DMS79 treated with DMSO at 0.1 percent for 48 hours (cell line): ENCODE results near the gene IMPG2.
"Not testable (repeated sequence)": the region's sequence is repeated elsewhere in the genome, so short reads cannot be mapped to it uniquely, and the experiment has no call there.

Experiments used
- DNase-seq: peaks from one replicate; lab custom pipeline; 2025; lab: John Stamatoyannopoulos, UW

The IMPG2 gene

DNA sequence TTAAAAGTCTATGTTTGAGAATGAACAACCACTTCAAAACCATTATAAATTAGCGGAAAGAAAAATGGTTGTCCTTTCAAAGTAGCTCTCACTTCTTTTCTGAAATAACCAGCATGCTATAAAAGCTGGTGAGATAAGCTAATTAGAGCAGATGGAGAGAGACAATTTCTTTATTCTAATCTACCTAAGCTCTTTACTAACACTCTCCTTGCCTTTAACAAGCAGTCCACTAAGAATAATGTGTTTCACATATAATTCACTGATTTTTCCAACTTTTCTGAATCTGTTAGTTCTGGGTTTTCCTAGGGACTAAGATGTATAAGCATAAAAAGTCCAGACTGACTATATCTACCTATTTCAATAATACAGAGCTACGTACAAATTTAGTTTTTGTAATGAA is at the start of gene IMPG2:
TSS of gene IMPG2 (minus strand) at position 101 of the 400 bp plus-strand sequence. CDS start 203 bp downstream, outside the sequence.
- no peak for DNase-seq

DNA sequence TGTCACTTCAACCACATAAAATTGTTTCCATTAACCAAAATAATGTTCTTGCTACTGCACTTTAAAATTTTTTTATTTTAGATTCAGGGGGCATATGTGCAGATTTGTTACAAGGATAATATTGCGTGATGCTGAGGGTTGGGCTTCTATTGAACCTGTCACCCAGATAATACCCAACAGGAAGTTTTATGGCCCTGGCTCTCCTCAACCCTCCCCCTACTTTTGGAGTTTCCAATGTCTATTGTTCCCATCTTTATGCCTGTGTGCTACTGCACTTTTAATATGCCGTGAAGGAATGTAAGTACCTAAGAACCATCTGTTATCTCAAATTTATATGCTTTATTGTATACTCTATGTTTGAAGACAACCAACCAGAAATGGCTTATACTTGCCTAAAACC is 42.0 kb upstream of the IMPG2 start:
- DNase-seq, result no peak

DNA sequence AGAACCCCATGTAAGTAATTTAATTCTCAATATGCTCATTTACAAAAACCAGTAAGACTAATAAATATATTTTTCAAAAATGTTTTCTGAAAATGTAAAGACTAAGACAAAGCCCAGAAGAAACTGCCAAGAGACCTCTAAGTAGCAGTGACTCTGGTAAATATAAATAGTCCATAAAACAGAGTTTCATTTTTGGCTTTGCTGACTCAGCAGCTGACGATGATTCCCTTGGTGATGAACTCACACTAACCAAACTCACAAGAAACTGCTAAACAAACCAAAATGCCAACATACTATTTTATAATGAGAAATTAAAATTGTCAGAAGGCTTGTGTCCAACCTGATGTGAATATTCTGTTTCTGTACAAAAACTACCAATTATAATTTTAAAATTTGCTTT is 31.5 kb upstream of the IMPG2 start:
- DNase-seq, result no peak

DNA sequence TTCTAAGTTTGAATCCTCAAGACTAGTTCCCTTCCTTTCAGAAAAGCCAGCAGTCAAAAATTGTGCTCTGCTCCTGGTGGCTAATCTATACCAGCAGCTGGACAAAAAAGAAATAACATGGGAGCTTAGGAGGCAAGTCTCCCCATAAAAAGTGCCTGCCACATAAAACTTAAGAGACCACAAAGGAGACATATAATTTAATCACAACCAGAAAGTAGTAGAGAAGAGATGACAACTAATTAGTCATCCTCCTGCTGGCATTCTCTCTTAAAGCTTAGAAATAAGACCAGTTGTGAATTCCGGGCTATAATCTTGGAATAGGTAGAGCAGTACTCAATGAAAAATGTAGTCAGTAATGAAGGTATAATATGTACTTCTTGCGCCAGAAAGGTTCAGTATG is 20.2 kb upstream of the IMPG2 start:
- no peak for DNase-seq

DNA sequence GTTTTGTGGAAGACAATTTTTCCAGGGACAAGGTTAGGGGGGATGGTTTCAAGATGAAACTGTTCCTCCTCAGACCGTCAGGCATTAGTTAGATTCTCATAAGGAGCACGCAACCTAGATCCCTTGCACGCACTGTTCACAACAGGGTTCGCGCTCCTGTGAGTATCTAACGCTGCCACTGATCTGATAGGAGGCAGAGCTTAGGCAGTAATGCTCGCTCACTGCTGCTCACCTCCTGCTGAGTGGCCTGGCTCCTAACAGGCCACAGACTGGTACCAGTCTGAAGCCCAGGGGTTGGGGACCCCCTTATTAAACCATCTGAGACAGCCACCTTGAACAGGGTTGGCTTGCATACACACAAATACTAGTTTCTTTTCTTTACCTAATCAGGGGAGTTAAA is 13.5 kb upstream of the IMPG2 start:
- DNase-seq, result no peak

GRCh38 chr3:101329016-101329673 is 8.8 kb upstream of the IMPG2 start:
- DNase-seq, result no peak

GRCh38 chr3:101325393-101326134 is 5.2 kb upstream of the IMPG2 start:
- no peak for DNase-seq

GRCh38 chr3:101319531-101319930 is 844 bp downstream of the IMPG2 start:
- DNase-seq, result no peak

- no peak for DNase-seq
Observed at GRCh38 chr3:101312545-101312944, 7.8 kb downstream of the IMPG2 start.

GRCh38 chr3:101311676-101312075 is 8.7 kb downstream of the IMPG2 start:
- DNase-seq, result no peak

- no peak for DNase-seq
Observed at GRCh38 chr3:101310978-101311375, 9.4 kb downstream of the IMPG2 start.

GRCh38 chr3:101308147-101308772 is 12.1 kb downstream of the IMPG2 start:
- not testable (repeated sequence) for DNase-seq

DNA sequence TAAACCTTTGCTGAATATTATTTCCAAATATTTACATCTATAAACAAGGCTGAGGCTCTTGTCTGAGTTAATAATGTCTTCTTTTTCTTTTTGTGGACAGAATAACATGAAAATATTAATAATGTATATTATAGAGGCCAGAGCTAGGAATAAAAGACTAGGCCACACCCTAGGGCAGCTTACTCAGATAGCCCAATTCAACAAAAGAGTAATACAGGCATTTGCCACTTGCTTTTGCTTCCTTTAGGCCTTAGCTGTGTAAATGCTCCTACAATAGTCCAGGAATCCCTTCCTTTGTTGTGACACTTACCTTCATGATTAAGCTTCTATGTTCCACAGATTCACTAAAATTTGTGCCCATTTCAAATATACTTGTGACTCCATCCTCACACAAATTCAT is 16.5 kb downstream of the IMPG2 start:
- no peak for DNase-seq

GRCh38 chr3:101303089-101303731 is 17.2 kb downstream of the IMPG2 start:
- DNase-seq, result no peak

GRCh38 chr3:101300073-101300472 is 20.3 kb downstream of the IMPG2 start:
- no peak for DNase-seq

DNA sequence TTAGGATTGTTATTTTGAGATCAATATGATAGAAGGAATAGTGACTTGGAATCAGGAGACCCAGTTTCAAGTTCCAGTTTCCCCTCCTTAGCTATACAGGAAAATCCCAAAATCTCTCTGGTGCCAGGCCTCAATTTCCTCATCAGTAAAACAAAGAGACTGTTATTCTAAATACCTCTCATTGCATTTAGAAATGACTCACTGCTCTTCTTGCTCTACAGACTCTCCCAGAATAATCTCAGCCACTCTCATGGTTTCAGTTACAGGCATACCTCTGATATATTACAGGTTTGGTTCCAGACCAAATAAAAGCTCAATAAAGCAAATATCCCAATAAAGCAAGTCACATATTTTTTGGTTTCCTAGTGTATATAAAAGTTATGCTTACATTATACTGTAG is 28.3 kb downstream of the IMPG2 start:
- DNase-seq, result no peak

DNA sequence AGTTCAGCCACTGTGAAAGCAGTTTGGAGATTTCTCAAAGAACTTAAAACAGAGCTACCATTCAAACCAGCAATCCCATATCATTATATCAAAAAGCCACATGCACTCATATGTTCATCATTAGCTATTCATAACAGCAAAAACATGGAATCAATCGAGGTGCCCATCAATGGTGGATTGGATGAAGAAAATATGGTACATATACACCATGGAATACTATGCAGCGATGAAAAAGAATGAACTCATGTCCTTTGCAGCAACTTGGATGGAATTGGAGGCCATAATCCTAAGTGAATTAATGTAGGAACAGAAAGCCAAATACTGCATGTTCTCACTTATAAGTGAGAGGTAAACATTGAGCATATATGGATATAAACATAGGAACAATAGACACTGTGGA is 32.1 kb downstream of the IMPG2 start:
- DNase-seq, result no peak

- DNase-seq, result no peak
Observed at GRCh38 chr3:101284757-101285156, 35.6 kb downstream of the IMPG2 start.

GRCh38 chr3:101281521-101282030 is 38.8 kb downstream of the IMPG2 start:
- DNase-seq, result no peak

- DNase-seq, result peak; percentile 16
Observed at GRCh38 chr3:101279765-101280385, 40.5 kb downstream of the IMPG2 start.

- DNase-seq, result no peak
Observed at GRCh38 chr3:101279162-101279561, 41.2 kb downstream of the IMPG2 start.

DNA sequence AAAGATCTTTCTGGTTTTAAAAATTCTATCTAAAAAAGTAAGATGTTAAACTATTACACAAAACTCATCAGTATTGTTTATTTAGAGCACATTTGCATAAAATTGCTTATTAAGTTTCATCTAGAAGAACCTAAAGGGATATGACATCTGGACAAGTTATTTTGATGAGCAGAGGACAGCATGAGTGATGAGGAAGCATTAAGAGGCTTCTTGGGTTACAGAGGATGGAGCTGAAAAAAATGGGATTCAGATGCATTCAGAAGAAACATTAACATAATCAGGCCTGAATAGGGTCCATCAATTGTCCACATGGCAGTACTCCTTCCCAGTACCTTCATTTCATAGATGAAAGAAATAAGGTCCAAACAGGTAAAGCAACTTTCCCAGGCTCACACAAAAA is 41.6 kb downstream of the IMPG2 start:
- no peak for DNase-seq
